ENCODE results near the gene ECE1. TPM values are rescaled to one million over a fixed set of nuclear protein-coding genes. Genes with fewer than 3 reads are reported as not detected.
"Not testable (repeated sequence)": the region's sequence is repeated elsewhere in the genome, so short reads cannot be mapped to it uniquely, and the experiment has no call there.

The ECE1 gene
- total and polyA plus RNA-seq, 4 donors, result 12.1 to 155 (median 123) TPM

GRCh38 chr1:21228224-21228623, 62.0 kb downstream of the ECE1 start:
- WGBS, 2 donors, result 90% methylated on average over 7 of the region's 7 CpGs
- H3K4me1 ChIP-seq (ENCODE audit: control insufficient read depth in 1 of 2, insufficient read depth in 2 of 2, low read length in 2 of 2); H3K27me3 ChIP-seq (ENCODE audit: control insufficient read depth in 1 of 2, insufficient read depth in 2 of 2, low read length in 1 of 2); ATAC-seq (ENCODE audit: low FRiP score); H3K4me3 ChIP-seq (ENCODE audit: low read length in 2 of 2); DNase-seq; H3K9me3 ChIP-seq (ENCODE audit: control insufficient read depth, low read length); H3K27ac ChIP-seq (ENCODE audit: low read depth in 1 of 2, low read length in 2 of 2): not testable (repeated sequence)
- H3K36me3 ChIP-seq (ENCODE audit: control insufficient read depth in 1 of 2, insufficient read depth in 2 of 2, low read length in 1 of 2), result peaks cover 6 to 12% of the 10 kb centered on the region in 2 donors
- intact Hi-C loops (cut with DNase I), result loop anchor here in 1 of 2 donors (10.0 kb wide), 1 partner anchor 427 kb away; no protein-coding TSS in a partner anchor

DNA sequence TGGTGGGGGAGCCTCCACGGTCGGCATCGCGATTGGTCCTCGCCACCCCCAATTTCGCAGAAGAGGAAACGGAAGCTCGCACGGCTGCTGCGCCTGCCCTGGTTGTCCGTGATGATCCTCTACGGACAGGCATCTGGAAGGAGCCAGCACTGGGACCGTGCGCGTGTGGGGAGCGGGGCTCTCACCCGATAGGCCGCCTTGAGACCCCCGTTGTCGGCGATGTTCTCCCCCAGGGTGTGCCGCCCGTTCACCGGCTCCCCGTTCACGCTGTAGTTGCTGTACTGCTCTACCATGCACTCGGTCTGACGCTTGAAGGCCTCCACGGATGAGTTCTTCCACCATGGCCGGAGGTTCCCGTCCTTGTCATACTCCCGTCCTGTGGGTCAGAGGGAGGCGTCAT, 65.2 kb downstream of the ECE1 start:
- H3K4me3 ChIP-seq (ENCODE audit: low read length in 2 of 2), result no peak overlapping the region
- 94 to 95% methylated on average over 33 of the region's 33 CpGs for WGBS, 2 donors
- DNase-seq (no peak), ATAC-seq (ENCODE audit: low FRiP score) (no peak)
- no peaks in the 10 kb centered on the region for H3K27me3 ChIP-seq (ENCODE audit: control insufficient read depth in 1 of 2, insufficient read depth in 2 of 2, low read length in 1 of 2)
- intact Hi-C loops (cut with DNase I), result loop anchor here in 1 of 2 donors (10.0 kb wide), 1 partner anchor 430 kb away; no protein-coding TSS in a partner anchor
- no peaks in the 10 kb centered on the region for H3K9me3 ChIP-seq (ENCODE audit: control insufficient read depth, low read length)
- no peak overlapping the region for H3K27ac ChIP-seq (ENCODE audit: low read depth in 1 of 2, low read length in 2 of 2)
- peaks cover 6 to 18% of the 10 kb centered on the region in 2 donors for H3K36me3 ChIP-seq (ENCODE audit: control insufficient read depth in 1 of 2, insufficient read depth in 2 of 2, low read length in 1 of 2)
- H3K4me1 ChIP-seq (ENCODE audit: control insufficient read depth in 1 of 2, insufficient read depth in 2 of 2, low read length in 2 of 2), result no peaks in the 10 kb centered on the region

DNA sequence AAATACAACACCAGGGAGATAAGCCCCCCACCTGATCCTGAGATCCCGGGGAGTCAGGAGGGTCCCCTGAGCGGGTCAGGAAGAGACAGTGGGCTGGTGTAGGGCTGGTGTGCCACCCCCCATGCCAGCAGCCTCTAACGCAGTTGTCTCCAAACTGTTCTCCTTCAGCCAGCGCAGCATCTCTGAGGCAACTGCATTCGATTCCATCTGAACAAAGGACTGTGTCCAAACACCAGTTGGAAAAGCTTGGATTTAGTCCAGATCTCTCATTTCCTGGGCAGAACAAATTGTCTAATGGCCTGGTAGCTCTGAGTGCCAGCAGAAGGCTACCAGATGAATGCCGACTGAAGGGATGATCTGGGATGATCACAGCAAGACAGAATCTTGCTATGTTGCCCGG, 69.4 kb downstream of the ECE1 start:
- 70 to 74% methylated on average over 7 of the region's 7 CpGs for WGBS, 2 donors
- no peak overlapping the region for H3K27ac ChIP-seq (ENCODE audit: low read depth in 1 of 2, low read length in 2 of 2)
- H3K36me3 ChIP-seq (ENCODE audit: control insufficient read depth in 1 of 2, insufficient read depth in 2 of 2, low read length in 1 of 2), result peaks cover 6 to 20% of the 10 kb centered on the region in 2 donors
- DNase-seq (no peak), ATAC-seq (ENCODE audit: low FRiP score) (no peak)
- intact Hi-C loops (cut with DNase I), result loop anchor here in 1 of 2 donors (10.0 kb wide), 1 partner anchor 434 kb away; no protein-coding TSS in a partner anchor
- H3K27me3 ChIP-seq (ENCODE audit: control insufficient read depth in 1 of 2, insufficient read depth in 2 of 2, low read length in 1 of 2), result no peaks in the 10 kb centered on the region
- H3K4me1 ChIP-seq (ENCODE audit: control insufficient read depth in 1 of 2, insufficient read depth in 2 of 2, low read length in 2 of 2), result no peaks in the 10 kb centered on the region
- no peaks in the 10 kb centered on the region for H3K9me3 ChIP-seq (ENCODE audit: control insufficient read depth, low read length)
- no peak overlapping the region for H3K4me3 ChIP-seq (ENCODE audit: low read length in 2 of 2)

DNA sequence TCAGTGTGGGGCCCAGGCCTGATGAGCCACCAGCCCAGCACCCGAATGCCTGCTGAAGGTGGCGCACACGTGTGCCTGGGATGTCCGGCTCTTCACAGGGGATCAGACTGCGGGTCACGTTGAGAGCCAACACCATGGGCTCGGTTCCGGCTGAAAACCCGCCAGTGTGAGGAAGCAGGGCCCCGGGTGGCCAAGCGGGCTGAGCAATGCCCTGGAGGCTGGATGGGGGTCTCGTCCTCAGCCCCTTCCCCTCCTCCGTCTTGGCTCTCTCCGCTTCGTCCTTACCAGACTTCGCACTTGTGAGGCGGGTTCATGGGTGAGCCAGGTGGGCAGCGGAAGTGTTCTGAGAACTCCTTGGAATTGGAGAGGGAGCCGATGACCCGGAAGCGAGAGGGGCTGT, 70.6 kb downstream of the ECE1 start:
- Histone ChIP-seq H3K4me3 (ENCODE audit: low read length in 2 of 2) (no peak overlapping the region), H3K27ac (ENCODE audit: low read depth in 1 of 2, low read length in 2 of 2) (no peak overlapping the region), H3K4me1 (ENCODE audit: control insufficient read depth in 1 of 2, insufficient read depth in 2 of 2, low read length in 2 of 2) (no peaks in the 10 kb centered on the region), H3K36me3 (ENCODE audit: control insufficient read depth in 1 of 2, insufficient read depth in 2 of 2, low read length in 1 of 2) (peaks cover 3 to 15% of the 10 kb centered on the region in 2 donors), H3K27me3 (ENCODE audit: control insufficient read depth in 1 of 2, insufficient read depth in 2 of 2, low read length in 1 of 2) (no peaks in the 10 kb centered on the region), H3K9me3 (ENCODE audit: control insufficient read depth, low read length) (no peaks in the 10 kb centered on the region)
- DNase-seq (no peak), ATAC-seq (ENCODE audit: low FRiP score) (no peak)
- WGBS, 2 donors, result 90 to 93% methylated on average over 21 of the region's 21 CpGs
- intact Hi-C loops (cut with DNase I), result loop anchor here in 1 of 2 donors (5.0 to 10.0 kb wide), 2 partner anchors 148 to 435 kb away; no protein-coding TSS in a partner anchor

- H3K27me3 ChIP-seq (ENCODE audit: control insufficient read depth in 1 of 2, insufficient read depth in 2 of 2, low read length in 1 of 2), result no peaks in the 10 kb centered on the region
- intact Hi-C loops (cut with DNase I), result loop anchor here in 1 of 2 donors (5.0 kb wide), 1 partner anchor 149 kb away; no protein-coding TSS in a partner anchor
- no peak overlapping the region for H3K27ac ChIP-seq (ENCODE audit: low read depth in 1 of 2, low read length in 2 of 2)
- H3K4me1 ChIP-seq (ENCODE audit: control insufficient read depth in 1 of 2, insufficient read depth in 2 of 2, low read length in 2 of 2), result no peaks in the 10 kb centered on the region
- DNase-seq, result peak in 1 of 2 donors; percentile 78
- 76 to 79% methylated on average over 19 to 20 of the region's 20 CpGs for WGBS, 2 donors
- no peaks in the 10 kb centered on the region for H3K9me3 ChIP-seq (ENCODE audit: control insufficient read depth, low read length)
- no peak overlapping the region for H3K4me3 ChIP-seq (ENCODE audit: low read length in 2 of 2)
- peaks cover 0 to 11% of the 10 kb centered on the region in 2 donors for H3K36me3 ChIP-seq (ENCODE audit: control insufficient read depth in 1 of 2, insufficient read depth in 2 of 2, low read length in 1 of 2)
- peak; percentile 34 for ATAC-seq (ENCODE audit: low FRiP score)
Observed at GRCh38 chr1:21217812-21218596, 72.3 kb downstream of the ECE1 start.

- peak; percentile 39 for ATAC-seq (ENCODE audit: low FRiP score)
- H3K36me3 ChIP-seq (ENCODE audit: control insufficient read depth in 1 of 2, insufficient read depth in 2 of 2, low read length in 1 of 2), result peaks cover 0 to 11% of the 10 kb centered on the region in 2 donors
- no peak overlapping the region for H3K4me3 ChIP-seq (ENCODE audit: low read length in 2 of 2)
- H3K27me3 ChIP-seq (ENCODE audit: control insufficient read depth in 1 of 2, insufficient read depth in 2 of 2, low read length in 1 of 2), result no peaks in the 10 kb centered on the region
- intact Hi-C loops (cut with DNase I), result loop anchor here in 1 of 2 donors (5.0 kb wide), 1 partner anchor 150 kb away; no protein-coding TSS in a partner anchor
- no peak overlapping the region for H3K27ac ChIP-seq (ENCODE audit: low read depth in 1 of 2, low read length in 2 of 2)
- H3K4me1 ChIP-seq (ENCODE audit: control insufficient read depth in 1 of 2, insufficient read depth in 2 of 2, low read length in 2 of 2), result no peaks in the 10 kb centered on the region
- DNase-seq, result peak; percentile 65 to 86
- 77 to 81% methylated on average over 19 of the region's 19 CpGs for WGBS, 2 donors
- H3K9me3 ChIP-seq (ENCODE audit: control insufficient read depth, low read length), result no peaks in the 10 kb centered on the region
Observed at GRCh38 chr1:21216835-21217811, 73.1 kb downstream of the ECE1 start.

- no peak for ATAC-seq (ENCODE audit: low FRiP score)
- intact Hi-C loops (cut with DNase I), result no loop called here
- no peak for DNase-seq
- Histone ChIP-seq H3K27ac (ENCODE audit: low read depth in 1 of 2, low read length in 2 of 2) (no peak overlapping the region), H3K4me1 (ENCODE audit: control insufficient read depth in 1 of 2, insufficient read depth in 2 of 2, low read length in 2 of 2) (no peaks in the 10 kb centered on the region), H3K4me3 (ENCODE audit: low read length in 2 of 2) (no peak overlapping the region), H3K9me3 (ENCODE audit: control insufficient read depth, low read length) (no peaks in the 10 kb centered on the region), H3K36me3 (ENCODE audit: control insufficient read depth in 1 of 2, insufficient read depth in 2 of 2, low read length in 1 of 2) (no peaks in the 10 kb centered on the region), H3K27me3 (ENCODE audit: control insufficient read depth in 1 of 2, insufficient read depth in 2 of 2, low read length in 1 of 2) (no peaks in the 10 kb centered on the region)
- WGBS, 2 donors, result 37 to 40% methylated on average over 3 of the region's 3 CpGs
Observed at GRCh38 chr1:21212126-21212525, 78.1 kb downstream of the ECE1 start.

GRCh38 chr1:21208137-21208700, 82.0 kb downstream of the ECE1 start:
- H3K27me3 ChIP-seq (ENCODE audit: control insufficient read depth in 1 of 2, insufficient read depth in 2 of 2, low read length in 1 of 2); H3K27ac ChIP-seq (ENCODE audit: low read depth in 1 of 2, low read length in 2 of 2); H3K4me1 ChIP-seq (ENCODE audit: control insufficient read depth in 1 of 2, insufficient read depth in 2 of 2, low read length in 2 of 2); ATAC-seq (ENCODE audit: low FRiP score); H3K36me3 ChIP-seq (ENCODE audit: control insufficient read depth in 1 of 2, insufficient read depth in 2 of 2, low read length in 1 of 2); H3K4me3 ChIP-seq (ENCODE audit: low read length in 2 of 2); H3K9me3 ChIP-seq (ENCODE audit: control insufficient read depth, low read length); intact Hi-C loops (cut with DNase I); DNase-seq: not testable (repeated sequence)
- 89 to 95% methylated on average over 6 of the region's 6 CpGs for WGBS, 2 donors
